ENCODE data around the gene RNF166. TPM values are rescaled to one million over a fixed set of nuclear protein-coding genes. Genes with fewer than 3 reads are reported as not detected.

RNF166 gene
- total RNA-seq, 1 experiment from 2014 or later, result 26.5 TPM

DNA sequence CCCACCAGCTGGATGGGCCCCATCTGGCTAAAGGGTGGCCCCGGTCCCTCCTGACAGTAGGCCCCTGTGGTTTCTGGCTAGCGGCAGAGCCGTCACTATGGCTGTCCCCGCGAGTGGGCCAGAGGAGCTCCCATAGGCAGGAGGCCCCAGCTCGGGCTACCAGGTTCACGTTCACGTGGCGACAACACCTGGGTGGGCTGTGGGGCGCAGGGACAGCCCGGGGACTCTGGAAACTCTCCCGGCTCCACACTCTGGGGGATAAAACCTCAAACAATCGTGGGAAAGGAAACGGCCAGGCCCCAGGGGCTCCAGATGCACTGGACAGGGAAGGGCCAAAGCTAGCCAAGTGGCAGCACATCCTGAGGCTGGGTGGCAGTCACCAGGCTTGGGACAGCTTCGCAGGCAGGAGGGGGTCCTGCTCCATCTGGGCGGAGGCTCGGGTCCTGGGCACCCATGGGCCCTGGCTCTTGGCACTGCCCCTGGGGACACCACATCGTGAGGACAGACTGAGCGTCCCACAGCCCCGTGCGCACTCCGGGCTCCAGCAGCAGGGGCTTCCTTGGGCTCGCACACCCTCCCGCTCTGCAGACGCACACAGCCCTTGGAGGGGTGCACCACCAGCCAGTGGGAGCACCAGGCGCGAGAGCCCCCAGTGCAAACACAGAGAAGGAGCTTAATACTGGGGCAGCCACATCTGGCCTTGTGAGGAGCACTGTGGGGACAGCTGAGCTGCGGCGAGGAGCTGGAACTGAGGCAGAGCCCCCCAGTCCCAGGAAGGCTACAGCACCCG lies 4.4 kb downstream of the RNF166 start:
- Mint-ChIP-seq H3K4me1 (peaks cover 8 to 9% of the 10 kb centered on the region in 2 experiments), H3K27me3 (ENCODE audit: low read depth) (no peaks in the 10 kb centered on the region), H3K4me3 (no peak overlapping the region), H3K36me3 (ENCODE audit: insufficient read depth in 1 of 3, low read depth in 3 of 3) (peaks cover 2 to 14% (median 12%) of the 10 kb centered on the region in 3 experiments; a peak in 5 of 7 replicates), H3K9me3 (no peaks in the 10 kb centered on the region), H3K27ac (no peak overlapping the region)
- Histone ChIP-seq H3K27ac (ENCODE audit: insufficient read length, low read depth, low read length) (no peak overlapping the region), H2AK5ac (ENCODE audit: insufficient read length, low read length) (no peak overlapping the region), H3K27me3 (ENCODE audit: insufficient read depth, low read length) (no peaks in the 10 kb centered on the region), H4K20me1 (ENCODE audit: control insufficient read depth, insufficient read depth, insufficient read length) (no peaks in the 10 kb centered on the region), H3K4ac (ENCODE audit: low read depth, low read length) (no peak overlapping the region), H2AFZ (ENCODE audit: low read length) (no peak overlapping the region), H2BK12ac (ENCODE audit: insufficient read length, low read depth, low read length) (no peak overlapping the region), H4K5ac (ENCODE audit: insufficient read length, low read depth, low read length) (no peak overlapping the region), H3K79me1 (ENCODE audit: insufficient read depth, low read depth, low read length, poor library complexity, severe bottlenecking) (peaks cover 7% of the 10 kb centered on the region), H3K14ac (ENCODE audit: insufficient read depth, low read length) (no peak overlapping the region), H4K91ac (ENCODE audit: insufficient read length, low read depth, low read length) (no peak overlapping the region), H2BK5ac (ENCODE audit: insufficient read length, low read length) (no peak overlapping the region), H4K8ac (replicated peaks; ENCODE audit: insufficient read length, low read depth, low read length) (no peak overlapping the region), H2BK15ac (ENCODE audit: low read depth, low read length) (no peak overlapping the region), H3K18ac (ENCODE audit: insufficient read length, low read depth, low read length) (no peak overlapping the region), H3K79me2 (ENCODE audit: insufficient read depth, low read length) (peaks cover 3% of the 10 kb centered on the region; the same call in 1 of the 2 replicates), H3K56ac (ENCODE audit: insufficient read length, low read depth, low read length) (no peak overlapping the region), H2BK20ac (ENCODE audit: low read depth, low read length, poor library complexity, severe bottlenecking) (no peak overlapping the region), H3K4me2 (ENCODE audit: insufficient read depth, insufficient read length, low read length) (no peak overlapping the region), H2BK120ac (ENCODE audit: low read depth, low read length, poor library complexity, severe bottlenecking) (no peak overlapping the region), H3K9ac (ENCODE audit: extremely low read depth, insufficient read length, low read length) (no peak overlapping the region), H3K23me2 (ENCODE audit: insufficient read length, low read depth, low read length, poor library complexity, severe bottlenecking) (peaks cover 6% of the 10 kb centered on the region), H3K23ac (ENCODE audit: insufficient read length, low read depth, low read length) (no peak overlapping the region), H3K9me3 (ENCODE audit: control insufficient read depth, low read depth, low read length) (no peaks in the 10 kb centered on the region), H3K4me1 (ENCODE audit: insufficient read depth, low read length) (no peaks in the 10 kb centered on the region; the same call in 1 of the 2 replicates), H3T11ph (ENCODE audit: low read length) (no peak overlapping the region)
- no peak for DNase-seq
- TF ChIP-seq, protein P1, sequence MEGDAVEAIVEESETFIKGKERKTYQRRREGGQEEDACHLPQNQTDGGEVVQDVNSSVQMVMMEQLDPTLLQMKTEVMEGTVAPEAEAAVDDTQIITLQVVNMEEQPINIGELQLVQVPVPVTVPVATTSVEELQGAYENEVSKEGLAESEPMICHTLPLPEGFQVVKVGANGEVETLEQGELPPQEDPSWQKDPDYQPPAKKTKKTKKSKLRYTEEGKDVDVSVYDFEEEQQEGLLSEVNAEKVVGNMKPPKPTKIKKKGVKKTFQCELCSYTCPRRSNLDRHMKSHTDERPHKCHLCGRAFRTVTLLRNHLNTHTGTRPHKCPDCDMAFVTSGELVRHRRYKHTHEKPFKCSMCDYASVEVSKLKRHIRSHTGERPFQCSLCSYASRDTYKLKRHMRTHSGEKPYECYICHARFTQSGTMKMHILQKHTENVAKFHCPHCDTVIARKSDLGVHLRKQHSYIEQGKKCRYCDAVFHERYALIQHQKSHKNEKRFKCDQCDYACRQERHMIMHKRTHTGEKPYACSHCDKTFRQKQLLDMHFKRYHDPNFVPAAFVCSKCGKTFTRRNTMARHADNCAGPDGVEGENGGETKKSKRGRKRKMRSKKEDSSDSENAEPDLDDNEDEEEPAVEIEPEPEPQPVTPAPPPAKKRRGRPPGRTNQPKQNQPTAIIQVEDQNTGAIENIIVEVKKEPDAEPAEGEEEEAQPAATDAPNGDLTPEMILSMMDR (conservative IDR thresholded peaks at IDR 0.05), result no peak
- WGBS (ENCODE audit: extremely low coverage, insufficient read length, low lambda C conversion rate), result no CpG with 5 or more reads among the region's 30 CpGs

Data from H9 (cell line).